OCI-LY7 (cell line): ENCODE measurements around the gene CA14. TPM values are rescaled to one million over a fixed set of nuclear protein-coding genes. Genes with fewer than 3 reads are reported as not detected.
"Not testable (repeated sequence)": the region's sequence is repeated elsewhere in the genome, so short reads cannot be mapped to it uniquely, and the experiment has no call there.

Source experiments
- BruUV-seq: library from RNA; stranded (reverse); fragments of 400-500 nt; replicated peaks from 2 replicates; lab custom pipeline; 2021; lab: Mats Ljungman, UMichigan
- CTCF ChIA-PET: fragments of 300-600 bp; sonication (Branson Sonifier 250); formaldehyde crosslinking; loops from one replicate; lab custom pipeline; 2022; ENCODE audit warnings: antibody characterized with exemption; ENCODE audit not compliant: unreplicated experiment; lab: Charles Lee
- POLR2A ChIA-PET: fragments of 300-600 bp; sonication (Branson Sonifier 250); formaldehyde crosslinking; loops from one replicate; lab custom pipeline; 2022; ENCODE audit warnings: antibody characterized with exemption; lab: Charles Lee
- DNase-seq: peaks from one replicate; pipeline ENCODE4 v3.0.0-alpha.2; 2015; ENCODE audit warnings: low spot score
- H2AFZ ChIP-seq: fragments of 200-600 bp; sonication (generic), shearing (Covaris generic); 2 replicates; pipeline ENCODE4 v1.6.1; 2014; ENCODE audit warnings: mild to moderate bottlenecking, antibody characterized with exemption, low read length, moderate library complexity
- H3K27ac ChIP-seq: fragments of 200-600 bp; sonication (generic); 2 replicates; pipeline ENCODE4 v1.5.1; 2014; ENCODE audit warnings: mixed run types, low read depth, mild to moderate bottlenecking, moderate library complexity, low read length, inconsistent platforms; ENCODE audit not compliant: poor library complexity, severe bottlenecking
- H3K36me3 ChIP-seq: fragments of 200-600 bp; sonication (generic); 2 replicates; pipeline ENCODE4 v1.6.1; 2014; ENCODE audit warnings: mild to moderate bottlenecking, antibody characterized with exemption, low read length, moderate library complexity, mixed read lengths; ENCODE audit not compliant: insufficient read depth
- H3K4me1 ChIP-seq: fragments of 200-600 bp; sonication (generic); 2 replicates; pipeline ENCODE4 v1.5.1; 2014; ENCODE audit warnings: mild to moderate bottlenecking, low read length; ENCODE audit not compliant: insufficient read depth, poor library complexity, severe bottlenecking
- H3K4me2 ChIP-seq: fragments of 200-600 bp; sonication (generic); 2 replicates; pipeline ENCODE4 v1.6.1; 2014; ENCODE audit warnings: mild to moderate bottlenecking, low read length
- H3K4me3 ChIP-seq: fragments of 200-600 bp; sonication (generic); 2 replicates; pipeline ENCODE4 v1.5.1; 2014; ENCODE audit warnings: mild to moderate bottlenecking, low read depth, low read length; ENCODE audit not compliant: poor library complexity, severe bottlenecking
- H3K79me2 ChIP-seq: fragments of 200-600 bp; sonication (generic); 2 replicates; pipeline ENCODE4 v1.6.1; 2016; ENCODE audit warnings: low read depth, mild to moderate bottlenecking, low read length, moderate library complexity, mixed read lengths; ENCODE audit not compliant: insufficient read depth
- H3K9me2 ChIP-seq: fragments of 200-600 bp; sonication (generic); 2 replicates; pipeline ENCODE4 v1.6.1; 2016; ENCODE audit warnings: mild to moderate bottlenecking, low read length, mixed read lengths; ENCODE audit not compliant: insufficient read depth
- H3K9me3 ChIP-seq: fragments of 200-600 bp; sonication (generic); 2 replicates; pipeline ENCODE4 v1.6.1; 2014; ENCODE audit warnings: mild to moderate bottlenecking, mixed run types, low read length, mixed read lengths
- H4K20me1 ChIP-seq: fragments of 200-600 bp; sonication (generic); 2 replicates; pipeline ENCODE4 v1.6.1; 2014; ENCODE audit warnings: mild to moderate bottlenecking, antibody characterized with exemption, low read length, moderate library complexity, mixed read lengths; ENCODE audit not compliant: insufficient read depth
- CTCF ChIP-seq: fragments of 200-600 bp; sonication (generic); conservative IDR thresholded peaks from 2 replicates; pipeline ENCODE4 v1.5.1; 2014; ENCODE audit warnings: mild to moderate bottlenecking, antibody characterized with exemption, low read length, moderate library complexity, mixed read lengths
- EZH2phosphoT487 ChIP-seq: fragments of 200-600 bp; sonication (generic); IDR thresholded peaks from 2 replicates; pipeline ENCODE4 v1.6.1; 2018; ENCODE audit warnings: low read depth, borderline replicate concordance, mild to moderate bottlenecking, mixed run types, antibody characterized with exemption, low read length, moderate library complexity, mixed read lengths
- intact Hi-C: fragments of 100-400 bp; cut with micrococcal nuclease; formaldehyde crosslinking; loops from one replicate; pipeline ENCODE4 v1.10.0; 2022; ENCODE audit not compliant: unreplicated experiment
- total RNA-seq, 2 experiments: library from RNA; depleted of rRNA in 1 of 2; stranded (reverse); fragments of >200 nt in 1 of 2; shearing (Covaris generic) in 1 of 2; gene quantifications; 2 replicates each; pipeline ENCODE4 v1.2.3, GENCODE V29; 2014 to 2022

CA14 gene
- total RNA-seq, 2 experiments from 2014 or later, result not detected

- TF ChIP-seq EZH2phosphoT487 (no peak), CTCF (peak; percentile 67)
- peaks cover 16% of the 10 kb centered on the region for H4K20me1 ChIP-seq
- H2AFZ ChIP-seq, result peak within 1 kb of the TSS; percentile 72
- peak within 1 kb of the TSS; percentile 95 for H3K27ac ChIP-seq
- peaks cover 26% of the 10 kb centered on the region for H3K36me3 ChIP-seq
- no peaks in the 10 kb centered on the region for H3K9me3 ChIP-seq
- ChIA-PET CTCF (no interaction called here), POLR2A (interaction anchor here (0.6 to 1.1 kb wide), 4 partner anchors 13 to 43 kb away, joined by 3 to 5 read pairs (median 3); partner anchors contain the start of gene APH1A)
- peak within 1 kb of the TSS; percentile 97 for H3K4me2 ChIP-seq
- H3K4me3 ChIP-seq, result peak within 1 kb of the TSS; percentile 96
- intact Hi-C loops, result loop anchor here (1.0 to 2.0 kb wide), 2 partner anchors 33 to 75 kb away; partner anchors contain the start of gene APH1A
- H3K79me2 ChIP-seq, result peaks cover 49% of the 10 kb centered on the region
- no peaks in the 10 kb centered on the region for H3K9me2 ChIP-seq
- BruUV-seq, result TSS peak; percentile 85
- H3K4me1 ChIP-seq, result peaks cover 21% of the 10 kb centered on the region
- DNase-seq, result peak; percentile 99
Measured at GRCh38 chr1:150235852-150236613, 21.5 kb upstream of the CA14 start, which contains the start of gene ANP32E. Gene ANP32E (minus strand): TSS chr1:150236112. CDS start chr1:150235786, 326 bp downstream.

DNA sequence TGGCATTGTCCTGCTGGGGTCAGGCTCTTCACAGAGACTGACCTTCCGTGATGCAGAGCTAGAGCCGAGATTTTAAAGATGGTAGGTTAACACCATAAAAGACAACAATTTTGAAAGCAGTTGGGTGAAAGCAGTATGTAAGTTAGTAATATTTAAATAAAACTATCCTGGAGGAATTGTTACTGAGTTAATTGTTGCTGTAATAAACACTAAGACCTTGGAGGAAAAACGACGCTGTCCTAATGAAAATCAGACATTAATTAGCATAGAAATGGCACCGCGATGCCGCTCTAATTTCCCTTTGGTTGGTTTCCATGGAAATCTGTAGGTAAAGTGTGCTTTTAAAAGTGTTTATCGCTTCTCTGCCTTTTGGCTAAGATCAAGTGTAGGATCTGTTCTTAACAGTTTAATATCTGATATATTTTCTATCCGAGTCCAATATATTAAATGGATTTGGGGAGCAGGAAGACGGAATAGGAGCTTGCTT is 20.9 kb upstream of the CA14 start:
- POLR2A ChIA-PET, result interaction anchor here (0.5 to 1.1 kb wide), 5 partner anchors 24 to 293 kb away, joined by 3 to 5 read pairs (median 3); partner anchors contain the start of gene APH1A
- TSS peak; percentile 92 for BruUV-seq

GRCh38 chr1:150237176-150237575 is 20.4 kb upstream of the CA14 start:
- H3K9me2 ChIP-seq, H3K9me3 ChIP-seq, DNase-seq, CTCF ChIA-PET, BruUV-seq: not testable (repeated sequence)
- peaks cover 37% of the 10 kb centered on the region for H3K79me2 ChIP-seq
- H4K20me1 ChIP-seq, result peaks cover 16% of the 10 kb centered on the region
- H2AFZ ChIP-seq, result peak overlapping the region; percentile 72; the same call in 1 of the 2 replicates
- H3K36me3 ChIP-seq, result peaks cover 17% of the 10 kb centered on the region
- POLR2A ChIA-PET, result interaction anchor here (0.5 to 1.1 kb wide), 3 partner anchors 32 to 294 kb away, joined by 3 to 5 read pairs (median 3); partner anchors contain the start of gene APH1A
- H3K27ac ChIP-seq, result peak overlapping the region; percentile 95
- H3K4me3 ChIP-seq, result peak overlapping the region; percentile 96
- intact Hi-C loops, result loop anchor here (2.0 kb wide), 1 partner anchor 76 kb away; no protein-coding TSS in a partner anchor
- peaks cover 21% of the 10 kb centered on the region for H3K4me1 ChIP-seq
- peak overlapping the region; percentile 78 for H3K4me2 ChIP-seq

More for the DNA sequence above, 20.9 kb upstream of the CA14 start:
- Histone ChIP-seq H3K9me3 (no peaks in the 10 kb centered on the region), H3K4me3 (peak overlapping the region; percentile 96), H3K4me2 (peak overlapping the region; percentile 78), H3K9me2 (no peaks in the 10 kb centered on the region), H4K20me1 (peaks cover 16% of the 10 kb centered on the region), H3K36me3 (peaks cover 20% of the 10 kb centered on the region), H3K4me1 (peaks cover 21% of the 10 kb centered on the region), H2AFZ (peak overlapping the region; percentile 72), H3K27ac (peak overlapping the region; percentile 95), H3K79me2 (peaks cover 43% of the 10 kb centered on the region)
- intact Hi-C loops, result loop anchor here (1.0 to 2.0 kb wide), 2 partner anchors 33 to 76 kb away; partner anchors contain the start of gene APH1A
- CTCF ChIA-PET, result no interaction called here
- DNase-seq, result no peak
- TF ChIP-seq CTCF, result no peak
- TF ChIP-seq EZH2phosphoT487, result no peak
